GM18498 (cell line): ENCODE data around the gene GRAMD1B.

ENCODE experiments used
- ATAC-seq: cut with Tn5 transposase; IDR thresholded peaks from one replicate; pipeline ENCODE4 v1.9.1; 2021; ENCODE audit warnings: mild to moderate bottlenecking, moderate library complexity; ENCODE audit not compliant: unreplicated experiment

GRAMD1B gene

GRCh38 chr11:123408619-123409455, 21.2 kb upstream of the GRAMD1B start:
- ATAC-seq, result no peak

DNA sequence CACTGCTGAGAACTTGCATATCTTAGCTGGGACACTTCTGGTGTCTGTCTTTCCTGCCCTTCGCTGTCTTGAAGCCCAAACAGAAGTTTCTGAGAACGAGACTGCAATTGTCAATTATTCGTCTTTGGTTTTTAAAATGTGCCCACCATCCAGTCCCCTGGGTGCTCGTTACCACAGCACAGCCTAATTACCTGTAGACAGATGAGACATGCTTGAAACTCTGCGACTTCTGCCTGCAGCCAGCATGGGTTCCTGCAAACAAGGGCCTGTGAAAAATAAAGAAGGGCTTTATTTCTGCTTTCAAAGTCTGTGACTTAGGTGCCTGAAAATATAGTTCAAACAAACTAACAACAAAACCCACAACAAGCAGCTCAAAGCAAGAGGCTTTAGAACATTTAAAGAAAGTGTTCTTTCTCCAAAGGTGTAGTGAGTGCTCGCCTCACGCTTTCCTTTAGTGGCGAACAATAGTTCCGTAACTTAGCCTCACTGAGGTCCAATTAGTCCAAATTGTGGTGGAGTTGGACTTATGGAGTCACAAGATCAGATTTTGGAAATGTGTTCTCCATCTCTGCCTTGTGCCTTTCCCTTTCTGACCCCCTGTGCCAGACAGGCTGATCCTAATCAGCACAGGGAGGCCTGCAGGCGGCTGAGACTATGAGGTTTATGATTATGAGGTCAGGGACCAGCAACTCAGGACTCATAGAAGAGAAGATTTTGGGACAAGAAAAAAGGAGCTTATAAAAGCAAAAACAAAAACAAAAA, 20.4 kb upstream of the GRAMD1B start:
- no peak for ATAC-seq

DNA sequence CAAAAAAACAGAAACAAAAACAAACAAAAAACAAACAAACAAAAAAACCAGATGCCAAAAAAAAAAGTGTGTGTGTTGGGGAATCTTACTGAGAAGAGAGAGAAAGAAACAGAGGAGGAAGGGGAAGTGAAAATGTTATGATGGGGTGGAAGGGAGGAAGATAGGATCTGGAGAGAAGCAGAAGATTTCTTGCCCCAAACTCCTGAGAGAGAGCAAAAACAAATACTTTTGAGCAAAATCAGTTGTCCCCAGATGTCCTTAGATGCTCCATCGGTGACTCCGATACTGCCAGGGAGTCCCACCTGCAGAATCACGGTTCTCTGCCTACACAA, 19.9 kb upstream of the GRAMD1B start:
- no peak for ATAC-seq

DNA sequence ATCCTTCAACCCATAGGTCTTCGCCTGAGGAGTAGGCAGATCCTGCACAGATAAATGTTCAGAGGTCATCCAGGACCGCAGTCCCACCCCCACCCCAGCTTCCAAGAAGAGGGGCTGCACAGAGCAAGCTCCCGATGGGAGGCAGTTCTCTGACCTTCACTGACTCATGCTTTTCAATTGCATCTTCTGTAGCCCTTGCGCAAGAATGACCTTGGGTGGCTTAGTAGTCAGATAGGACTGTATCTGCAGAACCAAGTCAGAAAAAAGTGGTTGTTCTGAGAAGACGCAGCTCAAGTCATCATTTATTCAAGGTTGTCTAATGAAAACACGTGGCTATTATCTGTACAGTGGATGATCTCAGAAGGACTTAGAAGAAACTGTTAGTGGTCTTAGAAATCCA, 16.4 kb upstream of the GRAMD1B start:
- ATAC-seq, result no peak

DNA sequence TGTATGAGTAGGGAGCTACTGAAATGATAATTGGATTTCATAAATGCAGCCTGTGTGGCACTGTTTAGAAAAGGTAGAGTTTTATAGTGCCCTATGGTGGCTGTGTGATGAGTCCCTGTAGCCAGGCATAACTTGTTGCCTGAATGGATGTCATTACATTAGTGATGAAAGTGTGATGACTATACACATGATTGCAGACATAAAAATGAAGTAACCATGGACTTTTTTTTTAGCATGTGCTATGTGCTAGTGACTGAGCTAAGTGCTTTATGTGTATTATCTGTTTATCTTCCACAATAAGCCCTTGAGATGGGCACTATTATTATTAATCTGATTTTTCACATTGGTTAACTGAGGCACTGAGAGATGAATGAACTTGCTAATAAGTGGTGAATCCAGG, 13.5 kb upstream of the GRAMD1B start:
- no peak for ATAC-seq

DNA sequence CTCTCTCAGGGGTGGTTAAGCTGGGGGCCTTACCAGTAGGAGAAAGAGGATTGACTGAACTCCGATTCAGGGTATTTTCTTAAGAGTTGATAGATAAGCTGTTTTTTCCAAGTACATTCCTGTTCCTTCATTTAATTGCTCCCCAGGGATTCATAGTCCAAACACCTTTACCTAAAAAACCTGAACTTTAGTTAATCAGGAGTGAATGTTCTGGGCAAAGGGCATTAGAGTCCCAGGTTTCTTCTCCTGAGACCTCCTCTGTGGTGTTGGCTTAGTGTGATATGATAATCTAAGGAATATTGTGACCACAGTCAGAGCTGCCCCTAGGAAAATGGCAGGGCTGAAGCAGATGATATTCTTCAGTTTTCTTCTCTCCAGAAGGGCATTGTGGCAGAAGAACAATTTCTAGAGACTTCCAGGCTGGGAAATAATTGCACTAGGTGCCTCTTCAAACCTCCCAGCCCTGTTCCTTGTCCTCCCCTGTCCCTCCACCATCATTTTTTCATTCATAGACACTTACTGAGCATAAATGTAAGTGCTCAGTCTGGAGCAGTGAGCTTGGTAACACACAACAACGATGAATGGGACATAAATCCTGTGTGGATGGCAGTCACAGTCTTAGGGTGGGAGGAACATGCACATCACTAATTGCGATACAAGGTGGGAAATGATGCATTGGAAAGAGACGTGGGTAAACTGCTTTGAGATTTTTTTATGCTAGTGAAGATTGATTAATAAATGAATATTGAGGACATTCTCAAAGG, 11.5 kb upstream of the GRAMD1B start:
- ATAC-seq, result no peak

GRCh38 chr11:123419731-123420452, 10.2 kb upstream of the GRAMD1B start:
- no peak for ATAC-seq

GRCh38 chr11:123421589-123421988, 8.5 kb upstream of the GRAMD1B start:
- no peak for ATAC-seq

DNA sequence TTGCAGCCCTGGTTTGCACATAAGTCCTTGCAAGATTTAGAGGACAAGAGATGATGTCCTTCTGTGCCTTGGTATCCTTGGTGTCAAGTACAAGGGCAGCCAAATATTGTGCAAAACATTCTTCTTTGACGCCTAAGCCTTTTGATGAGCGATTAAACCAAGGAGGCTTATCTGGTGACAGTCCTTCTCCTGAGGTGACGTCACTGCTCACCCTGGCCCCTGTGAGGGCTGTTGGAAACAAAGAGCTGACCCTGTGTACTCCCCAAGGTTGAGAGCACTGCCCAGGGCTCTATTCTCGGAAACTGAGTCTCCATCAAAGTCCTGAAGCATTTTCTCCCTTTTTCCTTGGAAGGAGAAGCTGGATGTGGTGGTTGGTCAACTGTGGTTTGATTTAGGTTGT, 4.7 kb upstream of the GRAMD1B start:
- no peak for ATAC-seq

DNA sequence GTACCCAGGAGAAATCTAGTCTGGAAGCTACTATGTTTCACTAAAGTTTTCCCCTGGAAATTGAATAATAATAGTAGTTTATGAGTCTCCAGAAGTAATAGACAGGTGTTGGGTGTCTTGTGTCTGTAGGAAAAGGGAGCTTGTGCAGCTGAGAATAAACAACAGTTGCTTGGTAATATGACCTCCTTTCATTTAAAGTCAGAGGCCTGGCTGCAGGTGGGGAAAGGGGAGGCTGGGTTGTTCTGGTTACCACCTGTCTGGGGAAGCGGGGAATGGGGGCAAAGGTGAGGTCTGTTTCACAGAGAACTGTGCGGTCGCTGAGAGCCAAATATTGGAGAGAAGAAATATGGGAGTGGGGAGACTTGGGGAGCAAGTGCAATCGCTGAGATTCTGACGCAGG, 3.3 kb upstream of the GRAMD1B start:
- ATAC-seq, result no peak

DNA sequence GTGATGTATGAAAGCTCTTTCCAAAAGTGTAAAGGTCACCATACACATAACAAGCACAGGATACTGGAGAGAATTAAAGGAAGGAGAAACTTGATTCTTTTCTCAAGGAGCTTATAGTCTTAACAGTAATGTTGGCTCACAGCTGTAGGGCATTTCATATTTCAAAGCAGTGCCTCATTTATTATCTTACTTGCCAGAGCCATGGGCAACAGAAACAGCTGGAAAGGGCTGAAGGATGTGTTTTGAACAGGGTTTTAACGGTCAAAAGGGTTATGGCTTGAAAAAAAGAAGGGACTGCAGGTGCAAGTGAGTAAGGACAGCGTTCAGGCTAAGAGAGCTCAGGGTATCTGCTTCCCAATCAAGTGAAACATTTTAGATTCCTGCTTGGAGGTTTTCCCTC, 2.7 kb upstream of the GRAMD1B start:
- no peak for ATAC-seq

GRCh38 chr11:123428116-123428715, 1.9 kb upstream of the GRAMD1B start:
- ATAC-seq, result no peak

DNA sequence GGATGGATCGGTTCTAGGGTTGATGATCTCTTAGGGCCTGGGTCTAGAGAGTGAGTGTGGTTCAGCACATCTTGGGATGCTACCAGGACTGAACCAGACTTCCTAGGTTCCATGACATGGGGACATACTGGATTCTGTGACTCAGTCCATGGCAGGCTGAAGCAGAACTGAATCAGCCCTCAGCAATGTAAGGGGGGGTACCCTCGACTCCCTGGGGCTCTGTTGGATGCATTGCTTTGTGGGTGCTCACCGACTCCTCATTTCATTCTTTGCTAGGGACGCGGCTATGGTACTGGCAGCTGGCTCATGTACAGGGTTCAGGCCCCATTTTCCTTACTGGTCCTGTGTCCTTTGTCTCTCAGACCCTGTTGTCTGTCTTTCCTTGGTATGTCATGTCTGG, 733 bp upstream of the GRAMD1B start:
- ATAC-seq, result no peak

- peak; percentile 49 for ATAC-seq
These were observed 840 bp downstream of the GRAMD1B start for GRCh38 chr11:123430721-123431497.

GRCh38 chr11:123431619-123432018, 1.6 kb downstream of the GRAMD1B start:
- no peak for ATAC-seq

DNA sequence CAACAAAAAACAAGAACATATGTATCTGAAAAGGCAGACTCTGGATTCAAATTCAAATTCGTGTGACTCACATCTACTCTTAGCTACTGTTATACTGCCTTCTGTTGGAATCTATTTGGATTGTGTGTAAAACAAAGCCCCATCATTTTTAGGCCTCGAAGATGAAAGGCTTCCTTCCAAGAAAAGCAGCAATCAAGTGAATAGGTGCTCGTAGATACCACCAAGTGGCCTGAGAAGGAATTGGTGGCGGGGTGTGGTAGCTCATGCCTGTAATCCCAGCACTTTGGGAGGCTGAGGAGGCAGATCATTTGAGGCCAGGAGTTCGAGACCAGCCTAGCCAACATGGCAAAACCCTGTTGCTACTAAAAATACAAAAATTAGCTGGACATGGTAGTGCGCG, 4.2 kb downstream of the GRAMD1B start:
- no peak for ATAC-seq

GRCh38 chr11:123434911-123435310, 4.8 kb downstream of the GRAMD1B start:
- ATAC-seq, result no peak

DNA sequence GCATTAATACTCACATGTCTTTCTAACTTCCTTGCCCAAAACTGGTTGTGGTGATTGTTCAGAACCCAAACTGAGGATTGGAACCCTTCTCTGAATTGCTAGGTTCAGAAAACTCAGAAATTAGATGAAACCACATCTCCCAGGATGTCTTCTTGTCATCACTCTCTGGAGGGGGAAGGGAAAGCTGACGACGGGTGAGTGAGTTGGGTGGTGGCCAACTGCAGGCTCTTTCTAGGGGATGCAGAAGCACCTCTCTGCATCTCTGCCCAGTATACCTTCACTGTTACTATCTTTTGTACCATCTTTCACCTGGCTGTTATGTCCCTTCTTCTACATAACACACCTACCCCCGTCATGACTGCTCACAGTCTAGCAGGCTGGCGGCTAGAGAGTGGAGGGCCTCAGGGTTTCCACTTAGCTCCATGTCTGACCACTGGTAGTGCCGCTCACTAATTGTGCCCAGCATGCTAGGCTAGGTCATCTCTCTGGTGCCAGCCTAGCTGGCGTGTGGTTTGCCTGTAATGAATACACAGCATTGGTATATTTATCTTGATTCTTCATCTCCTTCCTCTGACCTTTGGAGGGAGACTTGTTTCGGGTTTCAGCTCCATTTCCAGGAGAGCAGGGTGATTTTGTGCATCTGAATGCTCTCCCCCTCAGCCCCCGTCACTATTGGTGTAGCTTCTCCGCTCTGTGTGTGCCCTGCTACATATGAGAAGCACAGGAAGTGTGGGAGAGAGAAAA, 7.3 kb downstream of the GRAMD1B start:
- no peak for ATAC-seq

GRCh38 chr11:123438131-123438627, 8.1 kb downstream of the GRAMD1B start:
- no peak for ATAC-seq
